ENCODE measurements around the gene ABCC11.
"Not testable (repeated sequence)": the region's sequence is repeated elsewhere in the genome, so short reads cannot be mapped to it uniquely, and the experiment has no call there.

Gene ABCC11

GRCh38 chr16:48246066-48246465, 1.3 kb downstream of the ABCC11 start:
- peak; percentile 22 for DNase-seq (ENCODE audit: low spot score)

GRCh38 chr16:48244863-48245195, 2.5 kb downstream of the ABCC11 start:
- no peak for DNase-seq (ENCODE audit: low spot score)

GRCh38 chr16:48244080-48244862, 3.1 kb downstream of the ABCC11 start, which contains the start of gene LONP2:
LONP2 (plus strand) TSS chr16:48244300; CDS start chr16:48244389, 89 bp downstream.
- peak; percentile 94 for DNase-seq (ENCODE audit: low spot score)

GRCh38 chr16:48240147-48240546, 7.2 kb downstream of the ABCC11 start:
- not testable (repeated sequence) for DNase-seq (ENCODE audit: low spot score)

GRCh38 chr16:48236286-48236685, 11.1 kb downstream of the ABCC11 start:
- DNase-seq (ENCODE audit: low spot score), result no peak

GRCh38 chr16:48235556-48236136, 11.7 kb downstream of the ABCC11 start:
- DNase-seq (ENCODE audit: low spot score), result no peak

- no peak for DNase-seq (ENCODE audit: low spot score)
These were observed 12.2 kb downstream of the ABCC11 start for GRCh38 chr16:48235058-48235555.

GRCh38 chr16:48234630-48235029, 12.7 kb downstream of the ABCC11 start:
- no peak for DNase-seq (ENCODE audit: low spot score)

GRCh38 chr16:48232493-48233040, 14.8 kb downstream of the ABCC11 start:
- DNase-seq (ENCODE audit: low spot score), result no peak

GRCh38 chr16:48231727-48232492, 15.4 kb downstream of the ABCC11 start:
- DNase-seq (ENCODE audit: low spot score), result peak; percentile 59

GRCh38 chr16:48225456-48225855, 21.9 kb downstream of the ABCC11 start:
- DNase-seq (ENCODE audit: low spot score), result no peak

- no peak for DNase-seq (ENCODE audit: low spot score)
These were observed 23.8 kb downstream of the ABCC11 start for GRCh38 chr16:48223490-48223889.

GRCh38 chr16:48220891-48221290, 26.4 kb downstream of the ABCC11 start:
- no peak for DNase-seq (ENCODE audit: low spot score)

- DNase-seq (ENCODE audit: low spot score), result no peak
These were observed 28.9 kb downstream of the ABCC11 start for GRCh38 chr16:48218473-48218872.

GRCh38 chr16:48217708-48218107, 29.6 kb downstream of the ABCC11 start:
- DNase-seq (ENCODE audit: low spot score), result no peak

GRCh38 chr16:48215738-48216137, 31.6 kb downstream of the ABCC11 start:
- no peak for DNase-seq (ENCODE audit: low spot score)

- no peak for DNase-seq (ENCODE audit: low spot score)
These were observed 35.3 kb downstream of the ABCC11 start for GRCh38 chr16:48212033-48212432.

GRCh38 chr16:48210747-48211146, 36.6 kb downstream of the ABCC11 start:
- no peak for DNase-seq (ENCODE audit: low spot score)

- peak; percentile 23 for DNase-seq (ENCODE audit: low spot score)
These were observed 40.6 kb downstream of the ABCC11 start for GRCh38 chr16:48206594-48207242.

GRCh38 chr16:48204825-48205151, 42.6 kb downstream of the ABCC11 start:
- DNase-seq (ENCODE audit: low spot score), result no peak

GRCh38 chr16:48203974-48204824, 43.1 kb downstream of the ABCC11 start:
- no peak for DNase-seq (ENCODE audit: low spot score)

Data from AG20443 (cell line).